ENCODE results near the gene ELL3.
"Not testable (repeated sequence)": the region's sequence is repeated elsewhere in the genome, so short reads cannot be mapped to it uniquely, and the experiment has no call there.

The ELL3 gene

GRCh38 chr15:43776718-43777266, at the start of gene ELL3:
TSS of gene ELL3 (minus strand) at chr15:43776966. CDS start at chr15:43776901, 65 bp downstream.
- no peak for TF ChIP-seq CTCF (IDR thresholded peaks at IDR 0.05; ENCODE audit: control insufficient read depth, extremely low read depth, insufficient read depth)

GRCh38 chr15:43826029-43826507, 49.3 kb upstream of the ELL3 start:
- no peak for DNase-seq (ENCODE audit: low read depth)
- no peak overlapping the region for H3K4me3 ChIP-seq (ENCODE audit: low read depth, low read length)
- TF ChIP-seq CTCF (IDR thresholded peaks at IDR 0.05; ENCODE audit: control insufficient read depth, extremely low read depth, insufficient read depth): no peak

More at GRCh38 chr15:43776718-43777266, at the start of gene ELL3:
- DNase-seq (ENCODE audit: low read depth): peak; percentile 52
- H3K4me3 ChIP-seq (ENCODE audit: low read depth, low read length): peak within 1 kb of the TSS; percentile 98

GRCh38 chr15:43825305-43825704, 48.5 kb upstream of the ELL3 start:
- not testable (repeated sequence) for DNase-seq (ENCODE audit: low read depth); H3K4me3 ChIP-seq (ENCODE audit: low read depth, low read length)

GRCh38 chr15:43824302-43825246, 47.8 kb upstream of the ELL3 start, which contains the start of gene MFAP1:
TSS of gene MFAP1 (minus strand) at chr15:43824690. CDS start at chr15:43824569, 121 bp downstream.
- H3K4me3 ChIP-seq (ENCODE audit: low read depth, low read length): peak within 1 kb of the TSS; percentile 83
- peak; percentile 95 for DNase-seq (ENCODE audit: low read depth)
- no peak for TF ChIP-seq CTCF (IDR thresholded peaks at IDR 0.05; ENCODE audit: control insufficient read depth, extremely low read depth, insufficient read depth)

GRCh38 chr15:43821505-43821904, 44.7 kb upstream of the ELL3 start:
- no peak for DNase-seq (ENCODE audit: low read depth)
- no peak overlapping the region for H3K4me3 ChIP-seq (ENCODE audit: low read depth, low read length)
- no peak for TF ChIP-seq CTCF (IDR thresholded peaks at IDR 0.05; ENCODE audit: control insufficient read depth, extremely low read depth, insufficient read depth)

GRCh38 chr15:43815064-43815463, 38.3 kb upstream of the ELL3 start:
- not testable (repeated sequence) for DNase-seq (ENCODE audit: low read depth); H3K4me3 ChIP-seq (ENCODE audit: low read depth, low read length)

- DNase-seq (ENCODE audit: low read depth): no peak
- H3K4me3 ChIP-seq (ENCODE audit: low read depth, low read length): no peak overlapping the region
- TF ChIP-seq CTCF (IDR thresholded peaks at IDR 0.05; ENCODE audit: control insufficient read depth, extremely low read depth, insufficient read depth): no peak
Observed at GRCh38 chr15:43808960-43809678, 32.4 kb upstream of the ELL3 start.

Data from LNCaP clone FGC (cell line).